Suppressor macrophage treated with lipopolysaccharide for 1 hour (primary cell): Measurements from ENCODE around the gene SET.
"Not testable (repeated sequence)": the region's sequence is repeated elsewhere in the genome, so short reads cannot be mapped to it uniquely, and the experiment has no call there.

ENCODE experiments used
- DNase-seq, 3 donors: peaks; one replicate each; pipeline ENCODE4 v3.0.0-alpha.2; 2020 to 2022

The SET gene

GRCh38 chr9:128688501-128689292 lies at the start of gene SET:
Gene SET, plus strand, starts transcription at chr9:128689222. Its CDS starts 361 bp downstream, at chr9:128689583.
- peak; percentile 93 to 99 (median 97) for DNase-seq

- no peak for DNase-seq
Measured at GRCh38 chr9:128640603-128641002, 48.4 kb upstream of the SET start.

DNA sequence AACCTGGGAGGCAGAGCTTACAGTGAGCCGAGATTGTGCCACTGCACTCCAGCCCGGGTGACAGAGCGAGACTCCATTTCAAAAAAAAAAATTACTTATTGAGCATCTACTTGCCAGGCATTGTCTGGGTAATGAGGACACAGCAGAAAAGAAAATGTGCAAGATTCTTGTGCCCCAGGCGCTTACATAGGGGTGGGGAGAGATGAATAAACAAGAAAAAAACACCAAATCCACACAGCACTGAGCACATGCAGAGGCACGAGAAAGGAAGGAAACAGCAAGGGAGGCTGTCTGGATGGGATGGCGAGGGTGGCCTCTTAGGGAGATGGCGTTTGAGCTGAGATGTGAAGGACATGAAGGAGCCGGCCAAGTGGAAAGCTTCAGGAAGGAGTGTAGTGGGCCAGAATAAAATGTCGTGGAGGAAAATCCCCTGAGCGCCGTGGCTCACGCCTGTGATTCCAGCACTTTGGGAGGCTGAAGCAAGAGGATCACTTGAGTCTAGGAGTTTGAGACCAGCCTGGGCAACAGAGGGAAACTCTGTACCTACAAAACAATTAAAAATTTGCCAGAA lies 46.3 kb upstream of the SET start:
- no peak for DNase-seq

GRCh38 chr9:128643519-128644300 lies 45.3 kb upstream of the SET start:
- peak; percentile 42 to 68 (median 51) for DNase-seq

- peak; percentile 68 to 84 (median 71) for DNase-seq
Measured at GRCh38 chr9:128648206-128648605, 40.8 kb upstream of the SET start.

DNA sequence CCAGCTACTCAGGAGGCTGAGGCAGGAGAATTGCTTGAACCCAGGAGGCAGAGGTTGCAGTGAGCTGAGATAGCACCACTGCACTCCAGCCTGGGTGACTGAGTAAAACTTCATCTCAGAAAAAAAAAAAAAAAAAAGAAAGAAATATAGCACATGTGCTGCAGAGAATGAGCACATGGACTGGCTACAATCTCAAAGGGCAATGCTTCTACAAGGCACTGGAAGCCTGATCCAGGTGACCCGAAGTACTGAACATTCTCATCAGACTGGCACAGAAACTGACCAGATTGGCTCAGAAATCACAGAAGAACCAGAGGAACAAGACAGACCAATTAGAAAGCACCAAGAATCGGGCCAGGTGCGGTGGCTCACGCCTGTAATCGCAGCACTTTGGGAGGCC lies 37.2 kb upstream of the SET start:
- no peak for DNase-seq

DNA sequence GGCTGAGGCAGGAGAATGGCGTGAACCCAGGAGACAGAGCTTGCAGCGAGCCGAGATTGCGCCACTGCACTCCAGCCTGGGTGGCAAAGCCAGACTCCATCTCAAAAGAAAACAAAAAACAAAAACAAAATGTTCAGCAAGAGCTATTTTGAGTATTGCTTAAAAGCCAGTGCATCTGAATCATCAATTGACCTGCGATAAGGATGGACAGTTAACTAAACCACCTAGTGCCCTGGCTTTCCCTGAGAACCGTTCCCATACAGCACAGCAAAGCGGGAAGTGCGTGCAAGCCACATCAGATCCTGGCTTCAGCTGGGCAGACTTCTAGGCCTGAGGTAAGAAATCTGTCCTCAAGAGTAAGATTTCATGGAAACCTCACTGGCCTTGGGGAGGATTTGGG lies 35.1 kb upstream of the SET start:
- no peak for DNase-seq

GRCh38 chr9:128654481-128654880 lies 34.5 kb upstream of the SET start:
- DNase-seq, result no peak

DNA sequence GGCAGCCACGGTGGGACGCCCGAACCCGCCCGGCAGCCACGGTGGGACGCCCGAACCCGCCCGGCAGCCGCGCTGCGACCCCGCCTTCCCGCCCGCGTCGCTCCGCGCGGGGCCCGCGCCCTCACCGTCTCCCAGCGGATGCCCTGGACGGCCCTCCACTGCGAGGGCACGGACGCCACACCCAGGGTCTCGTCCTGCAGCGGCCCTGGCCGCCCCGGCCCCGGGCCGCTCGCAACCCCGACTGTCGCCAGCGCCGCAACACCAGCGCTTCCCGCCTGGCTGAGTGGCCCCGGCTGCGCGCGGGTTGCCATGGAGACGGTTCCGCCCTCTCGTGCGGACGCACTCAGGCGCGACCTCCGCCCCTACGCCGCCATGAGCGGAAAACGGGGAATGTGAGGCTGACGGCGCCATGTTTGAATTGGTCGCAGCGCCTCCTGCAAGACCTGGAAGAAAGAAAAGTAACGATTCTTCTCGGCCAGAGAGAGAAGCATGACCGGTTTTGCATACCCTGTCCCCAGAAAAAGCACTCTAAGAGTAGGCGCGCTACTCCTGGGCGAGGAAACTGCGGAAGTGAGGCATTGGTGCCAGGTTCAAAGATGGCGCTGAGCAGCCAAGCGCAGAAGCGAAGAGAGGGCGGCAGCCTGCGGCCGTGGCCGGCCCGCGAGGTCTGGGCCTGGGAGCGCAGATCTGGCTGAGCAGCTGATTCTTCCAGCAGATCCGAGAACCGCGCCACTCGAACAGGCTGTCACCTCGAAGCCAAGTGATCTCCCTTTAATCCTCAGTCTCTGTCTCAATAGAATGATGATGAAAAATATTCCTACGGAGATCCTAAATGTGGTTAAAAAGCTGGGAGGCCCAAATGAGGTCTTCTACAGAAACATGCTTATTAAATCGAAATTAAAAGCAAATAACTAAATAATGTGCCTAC lies 32.3 kb upstream of the SET start, which contains the start of gene DYNC2I2:
DYNC2I2 (minus strand) TSS at position 432 of the 928 bp plus-strand sequence; CDS start at position 311, 121 bp downstream.
- peak; percentile 97 to 99 (median 98) for DNase-seq

GRCh38 chr9:128657344-128657704 lies 31.7 kb upstream of the SET start:
- DNase-seq, result no peak

DNA sequence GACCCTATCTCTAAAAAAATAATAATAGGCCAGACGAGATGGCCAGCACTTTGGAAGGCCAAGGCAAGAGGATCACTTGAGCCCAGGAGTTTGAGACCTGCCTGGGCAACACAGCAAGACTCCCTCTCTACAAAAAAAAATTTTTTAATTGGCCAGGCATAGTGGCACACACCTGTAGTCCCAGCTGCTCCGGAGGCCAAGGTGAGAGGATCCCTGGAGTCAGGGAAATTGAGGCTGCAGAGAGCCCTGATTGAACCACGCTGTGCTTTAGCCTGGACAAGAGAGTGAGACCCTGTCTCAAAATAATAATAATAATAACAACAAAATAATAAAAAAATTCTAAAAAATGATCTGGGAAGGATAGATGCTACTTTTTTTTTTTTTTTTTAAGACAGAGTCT lies 31.2 kb upstream of the SET start:
- DNase-seq, result no peak

DNA sequence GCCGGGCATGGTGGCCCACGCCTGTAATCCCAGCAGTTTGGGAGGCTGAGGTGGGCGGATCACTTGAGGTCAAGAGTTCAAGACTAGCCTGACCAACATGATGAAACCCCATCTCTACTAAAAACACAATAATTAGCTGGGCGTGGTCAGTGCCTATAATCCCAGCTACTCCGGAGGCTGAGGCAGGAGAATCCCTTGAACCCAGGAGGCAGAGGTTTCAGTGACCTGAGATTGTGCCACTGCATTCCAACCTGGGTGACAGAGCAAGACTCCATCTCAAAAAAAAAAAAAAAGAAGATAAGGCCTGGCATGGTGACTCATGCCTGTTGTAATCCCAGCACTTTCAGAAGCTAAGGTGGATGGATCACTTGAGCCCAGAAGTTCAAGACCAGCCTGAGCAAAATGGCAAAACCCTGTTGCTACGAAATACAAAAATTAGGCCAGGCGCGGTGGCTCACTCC lies 22.5 kb upstream of the SET start:
- not testable (repeated sequence) for DNase-seq

DNA sequence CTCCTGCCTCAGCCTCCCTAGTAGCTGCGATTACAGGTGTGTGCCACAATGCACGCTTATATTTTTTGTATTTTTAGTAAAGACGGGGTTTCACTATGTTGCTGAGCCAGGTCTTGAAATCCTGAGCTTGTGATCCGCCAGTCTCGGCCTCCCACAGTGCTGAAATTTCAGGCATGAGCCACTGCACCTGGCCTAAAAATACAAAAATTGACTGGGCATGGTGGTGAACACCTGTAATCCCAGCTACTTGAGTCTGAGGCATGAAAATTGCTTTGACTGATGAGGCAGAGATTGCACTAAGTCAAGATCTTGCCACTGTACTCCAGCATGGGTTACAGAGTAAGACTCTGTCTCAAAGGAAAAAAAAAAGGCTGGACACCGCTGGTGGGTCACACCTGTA lies 19.2 kb upstream of the SET start:
- no peak for DNase-seq

- no peak for DNase-seq
Measured at GRCh38 chr9:128675382-128675781, 13.6 kb upstream of the SET start.

GRCh38 chr9:128677794-128678193 lies 11.2 kb upstream of the SET start:
- DNase-seq, result no peak

DNA sequence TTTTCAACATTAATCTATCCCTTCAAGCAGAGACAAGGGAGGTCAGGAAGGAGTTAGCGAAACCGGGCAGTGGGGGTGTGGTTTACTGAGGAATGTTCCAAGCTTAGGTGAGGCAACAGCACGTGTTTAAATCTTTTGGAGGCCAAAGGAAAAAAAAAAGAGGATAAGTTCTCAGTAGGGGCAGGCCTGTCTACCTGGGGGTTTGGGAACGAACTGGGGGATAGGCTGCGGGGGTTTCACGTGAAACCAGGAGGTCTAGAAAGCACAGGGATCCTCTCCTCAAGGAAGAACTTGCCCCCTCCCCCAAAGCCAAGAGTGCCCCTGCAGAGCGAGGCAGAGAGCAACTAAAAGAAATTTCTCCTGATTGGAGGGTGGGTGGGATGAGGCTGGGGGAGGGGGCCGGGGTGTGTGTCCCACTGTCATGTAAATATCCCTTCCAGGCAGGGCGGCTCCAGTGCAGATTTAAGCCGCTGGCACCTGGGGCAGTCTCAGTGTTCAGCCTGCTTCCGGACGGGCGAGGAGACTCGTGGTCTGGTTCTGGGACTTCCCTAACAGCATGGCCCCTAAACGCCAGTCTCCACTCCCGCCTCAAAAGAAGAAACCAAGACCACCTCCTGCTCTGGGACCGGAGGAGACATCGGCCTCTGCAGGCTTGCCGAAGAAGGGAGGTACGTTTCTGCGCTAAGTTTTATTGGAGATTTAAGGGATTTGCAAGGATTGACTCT lies 5.5 kb upstream of the SET start:
- peak; percentile 46 to 69 (median 53) for DNase-seq

GRCh38 chr9:128684065-128684324 lies 5.0 kb upstream of the SET start:
- DNase-seq, result peak in 1 of 3 donors; percentile 9

GRCh38 chr9:128684325-128685199 lies 4.5 kb upstream of the SET start:
- DNase-seq, result peak; percentile 78 to 82 (median 81)

GRCh38 chr9:128685636-128686489 lies 3.2 kb upstream of the SET start:
- peak; percentile 68 to 78 (median 76) for DNase-seq

- DNase-seq, result no peak
Measured at GRCh38 chr9:128687453-128687852, 1.6 kb upstream of the SET start.
